Thyroid gland (tissue), 4 donors: ENCODE data around the gene KANSL3.

Source experiments
- CTCF ChIP-seq, 6 experiments: fragments of 200-600 bp in 3 of 6; fragments of 450-650 bp in 3 of 6; sonication (generic) in 3 of 6; IDR thresholded peaks; one replicate each; pipeline ENCODE4 v1.5.1; 2016 to 2019; ENCODE audit warnings: antibody characterized with exemption in 6 of 6, mild to moderate bottlenecking in 2 of 6, inconsistent platforms in 1 of 6, moderate library complexity in 1 of 6
- POLR2A ChIP-seq, 2 donors: fragments of 450-650 bp; IDR thresholded peaks; one replicate each; pipeline ENCODE4 v1.6.1; 2017; ENCODE audit warnings: antibody characterized with exemption in 2 of 2, mild to moderate bottlenecking in 2 of 2, moderate library complexity in 1 of 2

GRCh38 chr2:96591054-96591453 is 47.1 kb downstream of the KANSL3 start:
- TF ChIP-seq CTCF (IDR thresholded peaks at IDR 0.05) (no peak), POLR2A (IDR thresholded peaks at IDR 0.05) (no peak)
